K562 (cell line): ENCODE measurements around the gene SSX4. TPM values are rescaled to one million over a fixed set of nuclear protein-coding genes. Genes with fewer than 3 reads are reported as not detected.
"Not testable (repeated sequence)": the region's sequence is repeated elsewhere in the genome, so short reads cannot be mapped to it uniquely, and the experiment has no call there.

Experiments
- ATAC-seq: fragments of 200-7000 bp; cut with Tn5 transposase; 3 replicates; pipeline ENCODE4 v1.9.1; 2020; ENCODE audit warnings: moderate library complexity
- Bru-seq: library from RNA; stranded (reverse); fragments of 400-500 nt; gene quantifications from one replicate; lab custom pipeline; 2021; lab: Mats Ljungman, UMichigan
- BruChase-seq, 2 experiments: library from RNA; stranded (reverse); fragments of 400-500 nt; gene quantifications; one replicate each; lab custom pipeline; 2021; lab: Mats Ljungman, UMichigan
- BruUV-seq: library from RNA; stranded (reverse); fragments of 400-500 nt; replicated peaks from 2 replicates; lab custom pipeline; 2021; lab: Mats Ljungman, UMichigan
- CTCF ChIA-PET: fragments of 300-600 bp; formaldehyde crosslinking; extraction: SDS; loops from one replicate; lab custom pipeline; 2021; ENCODE audit warnings: low intra/inter-chr PET ratio; lab: Yijun Ruan, JAX
- POLR2A ChIA-PET: fragments of 300-600, 350-650 bp; sonication (Branson Sonifier 250); formaldehyde crosslinking; extraction: SDS; loops from one replicate; lab custom pipeline; 2021; ENCODE audit warnings: antibody characterized with exemption, inconsistent platforms; lab: Yijun Ruan, JAX
- DNase-seq, 4 experiments: peaks; one replicate each; pipeline versions ENCODE4 v3.0.0 to v3.0.0-alpha.2; 2011 to 2018; ENCODE audit warnings: low spot score in 3 of 4, mixed read lengths in 3 of 4; ENCODE audit errors: extremely low read depth in 1 of 4
- FAIRE-seq: peaks from 2 replicates; lab custom pipeline; 2011; peaks lifted over from hg19 to GRCh38; lab: Jason Lieb, UNC
- H2AFZ ChIP-seq: 2 replicates; pipeline ENCODE4 v1.6.0; 2011; ENCODE audit warnings: low read depth, low read length, control low read depth, inconsistent platforms
- H3K27ac ChIP-seq: fragments of 200-600 bp; 3 replicates; pipeline ENCODE4 v1.8.0; 2011; ENCODE audit warnings: low read depth, mild to moderate bottlenecking, control low read depth, inconsistent platforms, low read length, moderate library complexity, mixed read lengths; ENCODE audit errors: extremely low read depth
- H3K27me3 ChIP-seq, 2 experiments: fragments of 300-600 bp in 1 of 2; 2 replicates in 1 of 2; 3 replicates in 1 of 2; pipeline versions ENCODE4 v1.6.0 to v1.8.0; 2011; ENCODE audit warnings: inconsistent platforms in 2 of 2, low read length in 2 of 2, mild to moderate bottlenecking in 1 of 2, mixed read lengths in 1 of 2, moderate library complexity in 1 of 2; ENCODE audit not compliant: control insufficient read depth in 2 of 2, insufficient read depth in 2 of 2
- H3K36me3 ChIP-seq: fragments of 300-600 bp; 3 replicates; pipeline ENCODE4 v1.8.0; 2011; ENCODE audit warnings: mild to moderate bottlenecking, low read length, inconsistent platforms; ENCODE audit not compliant: control insufficient read depth, insufficient read depth
- H3K4me1 ChIP-seq, 2 experiments: fragments of 200-600 bp in 1 of 2; replicated peaks in 1 of 2; 2 replicates in 1 of 2; 3 replicates in 1 of 2; pipeline versions ENCODE4 v1.5.1 to v1.8.0; 2011; ENCODE audit warnings: inconsistent platforms in 2 of 2, low read length in 2 of 2, mild to moderate bottlenecking in 1 of 2, mixed read lengths in 1 of 2, moderate library complexity in 1 of 2; ENCODE audit not compliant: control insufficient read depth in 2 of 2, insufficient read depth in 2 of 2
- H3K4me2 ChIP-seq: 2 replicates; pipeline ENCODE4 v1.6.1; 2011; ENCODE audit warnings: low read length, control low read depth, inconsistent platforms, mixed read lengths; ENCODE audit not compliant: insufficient read depth
- H3K4me3 ChIP-seq: fragments of 200-600 bp; sonication (generic), shearing (Covaris generic); 2 replicates; pipeline ENCODE4 v1.5.1; 2016; ENCODE audit warnings: control low read depth, inconsistent platforms
- H3K79me2 ChIP-seq: fragments of 200-600 bp; 3 replicates; pipeline ENCODE4 v1.8.0; 2011; ENCODE audit warnings: low read length, inconsistent platforms; ENCODE audit not compliant: control insufficient read depth, insufficient read depth
- H3K9ac ChIP-seq, 2 experiments: 2 replicates each; pipeline versions ENCODE4 v1.6.0 to v1.6.1; 2011; ENCODE audit warnings: low read depth in 2 of 2, low read length in 2 of 2, control low read depth in 1 of 2, inconsistent platforms in 1 of 2, mild to moderate bottlenecking in 1 of 2, mixed read lengths in 1 of 2; ENCODE audit not compliant: insufficient read depth in 1 of 2
- H3K9me1 ChIP-seq: one replicate; pipeline ENCODE4 v1.6.0; 2011; ENCODE audit warnings: inconsistent platforms, mild to moderate bottlenecking, low read length, moderate library complexity; ENCODE audit not compliant: control insufficient read depth, insufficient read depth
- H3K9me3 ChIP-seq: replicated peaks from 2 replicates; pipeline ENCODE4 v1.5.1; 2011; ENCODE audit warnings: low read depth, low read length, inconsistent platforms; ENCODE audit not compliant: control insufficient read depth, insufficient read depth
- H4K20me1 ChIP-seq: replicated peaks from 2 replicates; pipeline ENCODE4 v1.6.1; 2011; ENCODE audit warnings: low read length, inconsistent platforms, mixed read lengths; ENCODE audit not compliant: control insufficient read depth, insufficient read depth
- WGBS: fragments of 100-300 bp; shearing (Covaris generic); methylation state at CpG from one replicate; pipeline ENCODE4 v1.1.6; 2016; ENCODE audit warnings: low coverage, mixed read lengths; ENCODE audit not compliant: insufficient coverage; ENCODE audit errors: missing lambda C conversion rate; 5-methylcytosine and 5-hydroxymethylcytosine counted together
- in situ Hi-C: fragments of 300-500 bp; cut with MboI; formaldehyde crosslinking; loops from 4 replicates; pipeline ENCODE4 v1.15.0; 2018; ENCODE audit warnings: inconsistent platforms, mixed read lengths
- intact Hi-C: fragments of 100-400 bp; cut with micrococcal nuclease; formaldehyde crosslinking; loops from 2 replicates; pipeline ENCODE4 v1.14.2; 2022
- long read RNA-seq, 3 experiments: library from polyadenylated mRNA in 2 of 3; library from RNA in 1 of 3; unstranded in 2 of 3; stranded (forward) in 1 of 3; transcript quantifications; one replicate each; pipeline ENCODE4 v2.0.0, GENCODE V29; 2019 to 2022
- polyA minus RNA-seq, 3 experiments: library from RNA; depleted of rRNA, polyadenylated mRNA; stranded (reverse); fragments of >200 nt; gene quantifications; 2 replicates each; pipeline ENCODE4 v1.2.3, GENCODE V29; 2011
- polyA plus RNA-seq, 8 experiments: library from polyadenylated mRNA; depleted of rRNA in 4 of 8; stranded (reverse) in 5 of 8; unstranded in 3 of 8; fragments of >200 nt; fragmentation: Nextera tagmentation in 2 of 8; fragmentation: Illumina TruSeq in 1 of 8; extraction: Ambion mirVana in 2 of 8; extraction: Trizol in 1 of 8; gene quantifications; 2 replicates each; pipeline versions ENCODE4 v1.2.1 to v1.2.3, GENCODE V29; 2011 to 2014; ENCODE audit warnings: inconsistent platforms in 1 of 8, missing spikeins in 1 of 8
- total RNA-seq, 7 experiments: library from RNA; depleted of rRNA in 6 of 7; stranded (reverse); fragments of >200 nt in 6 of 7; fragmentation: Illumina TruSeq in 2 of 7; extraction: Trizol in 2 of 7; gene quantifications; 2 replicates each; pipeline versions ENCODE4 v1.2.1 to v1.2.3, GENCODE V29; 2011 to 2021; ENCODE audit warnings: low replicate concordance in 1 of 7

The SSX4 gene
- total RNA-seq (2011; cell fraction: chromatin; rRNA removed; ENCODE audit: low replicate concordance) = not detected in 2 replicates
- not detected in 2 replicates for total RNA-seq (2011; cell fraction: nucleolus; rRNA removed)
- total RNA-seq (2011; cell fraction: nucleoplasm; rRNA removed) = 0.44 TPM in 1 of 2 replicates, not detected in the other
- total RNA-seq (2014; rRNA removed) (6.1 and 6.3 TPM in 2 replicates), total RNA-seq (2014; rRNA removed; fragmentation: Illumina TruSeq; extraction: Trizol) (2.4 TPM in 1 of 2 replicates, not detected in the other), total RNA-seq (2015; rRNA removed; fragmentation: Illumina TruSeq; extraction: Trizol) (3.6 and 6.2 TPM in 2 replicates), total RNA-seq (2021) (3.0 TPM in 2 replicates), polyA plus RNA-seq (2011; rRNA removed) (0.29 and 0.72 TPM in 2 replicates), polyA plus RNA-seq (2014; fragmentation: Illumina TruSeq; extraction: Trizol) (3.4 and 9.8 TPM in 2 replicates), polyA plus RNA-seq (2014; fragmentation: Nextera tagmentation; extraction: Ambion mirVana) (1 to 10 TPM; 2.9 to 5.9 TPM), polyA plus RNA-seq (2014; rRNA removed) (4.2 and 7.5 TPM in 2 replicates), polyA minus RNA-seq (2011; rRNA and poly(A)+ RNA removed) (0.56 and 0.66 TPM in 2 replicates), Bru-seq, nascent RNA (not detected), BruChase-seq, experiment 1, labeled RNA remaining after a 2-hour chase (percentile 5 among the genes with signal in this experiment), BruChase-seq, experiment 2, labeled RNA remaining after a 6-hour chase (percentile 5 among the genes with signal in this experiment)
- 0.30 and 1.0 TPM in 2 replicates for polyA plus RNA-seq (2011; cell fraction: cytosol; rRNA removed)
- 0.35 TPM in 1 of 2 replicates, not detected in the other for polyA plus RNA-seq (2011; cell fraction: nucleus; rRNA removed)
- polyA plus RNA-seq (2012) = 3.6 TPM in 1 of 2 replicates, not detected in the other
- not detected in 2 replicates for polyA minus RNA-seq (2011; cell fraction: cytosol; rRNA and poly(A)+ RNA removed)
- polyA minus RNA-seq (2011; cell fraction: nucleus; rRNA and poly(A)+ RNA removed) = not detected in 2 replicates
- long read RNA-seq, experiment 1, partial matches to known transcripts = 1 of 3 reads
- long read RNA-seq, experiment 1, other reads (novel, unspliced or antisense) = 0 of 3 reads
- long read RNA-seq, experiment 2, partial matches to known transcripts = 1 of 6 reads
- long read RNA-seq, experiment 2, other reads (novel, unspliced or antisense) = 1 of 6 reads
- long read RNA-seq, experiment 3, partial matches to known transcripts = 0 of 5 reads
- long read RNA-seq, experiment 3, other reads (novel, unspliced or antisense) = 0 of 5 reads

DNA sequence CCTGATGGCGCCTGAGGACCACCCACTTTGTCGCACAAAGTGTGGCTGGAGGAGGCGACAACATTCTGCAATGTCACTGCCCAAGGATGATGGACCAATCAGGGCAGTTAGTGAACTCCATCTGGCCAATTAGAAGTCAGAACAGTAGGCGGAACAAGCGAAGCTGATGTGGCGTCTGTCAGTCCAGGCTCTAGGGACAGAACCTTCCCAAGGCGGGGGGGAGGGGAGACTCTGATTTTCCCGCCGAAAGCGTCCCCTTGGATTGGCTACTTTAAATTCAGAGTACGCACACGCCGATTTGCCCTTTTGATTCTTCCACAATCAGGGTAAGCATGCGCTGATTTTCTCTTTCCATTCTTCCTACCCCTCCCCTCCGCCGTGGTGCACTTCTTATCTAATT, at the start of gene SSX4:
Gene SSX4, plus strand, starts transcription at position 301 of the 400 bp plus-strand sequence. CDS start 515 bp downstream, outside the sequence.
- H2AFZ ChIP-seq, BruUV-seq, H3K27ac ChIP-seq, H3K4me1 ChIP-seq, H3K36me3 ChIP-seq, H3K4me3 ChIP-seq, CTCF ChIA-PET, H3K27me3 ChIP-seq, in situ Hi-C loops, DNase-seq, H3K9ac ChIP-seq, H3K9me1 ChIP-seq, H3K79me2 ChIP-seq, H4K20me1 ChIP-seq, intact Hi-C loops, H3K9me3 ChIP-seq, H3K4me2 ChIP-seq, POLR2A ChIA-PET, FAIRE-seq: not testable (repeated sequence)
- no CpG with 5 or more reads among the region's 16 CpGs for WGBS
- peak; percentile 65 for ATAC-seq

DNA sequence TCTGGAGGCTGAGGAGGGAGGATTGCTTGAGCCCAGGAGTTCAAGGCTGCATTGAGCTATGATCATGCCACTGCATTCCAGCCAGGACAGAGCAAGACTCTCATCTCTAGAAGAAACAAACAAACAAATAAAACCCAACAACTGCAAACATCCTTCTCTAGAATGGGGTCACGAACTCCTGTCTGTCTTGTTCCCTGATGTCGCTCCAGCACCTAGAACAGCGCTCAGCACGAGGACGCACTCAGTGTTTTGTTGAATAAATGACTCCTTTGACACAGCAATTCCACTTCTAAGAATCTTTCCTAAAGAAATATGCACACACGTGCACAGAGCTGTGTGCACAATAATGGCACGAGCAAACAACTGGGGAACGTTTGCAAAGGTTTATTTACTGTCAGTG, 37.3 kb upstream of the SSX4 start:
- in situ Hi-C loops, FAIRE-seq, H3K4me3 ChIP-seq, H3K9me1 ChIP-seq, H3K27me3 ChIP-seq, H3K79me2 ChIP-seq, H2AFZ ChIP-seq, H4K20me1 ChIP-seq, CTCF ChIA-PET, H3K36me3 ChIP-seq, ATAC-seq, POLR2A ChIA-PET, H3K27ac ChIP-seq, intact Hi-C loops, H3K4me1 ChIP-seq, DNase-seq, H3K4me2 ChIP-seq, H3K9ac ChIP-seq, BruUV-seq, H3K9me3 ChIP-seq: not testable (repeated sequence)
- WGBS = 38% methylated on average over 5 of the region's 8 CpGs
